ENCODE data around the gene TREML2. TPM values are rescaled to one million over a fixed set of nuclear protein-coding genes. Genes with fewer than 3 reads are reported as not detected.

TREML2 gene
- total and polyA plus RNA-seq, 2 of the 8 experiments (the other 6 are each of a cell fraction or from before 2014, with no cell fraction given), result 0.09 to 0.18 TPM

- H3K56ac ChIP-seq (replicated peaks; ENCODE audit: insufficient read length, low read depth, low read length), result no peak overlapping the region
- H4K8ac ChIP-seq (ENCODE audit: extremely low read depth, insufficient read depth, low read length), result 0 out of 2 replicates have a peak overlapping the region, but pooled peaks have one; percentile 7
- H3K23me2 ChIP-seq (ENCODE audit: low read depth, low read length), result no peaks in the 10 kb centered on the region
- DNase-seq (ENCODE audit: low read depth in 1 of 2, low spot score in 2 of 2), result peak in 1 of 2 experiments; percentile 87
- no peaks in the 10 kb centered on the region for H4K20me1 ChIP-seq (replicated peaks in 1 of 2; ENCODE audit: control insufficient read depth in 1 of 2, insufficient read depth in 2 of 2, low read length in 2 of 2)
- no peaks in the 10 kb centered on the region for H3K79me1 ChIP-seq (ENCODE audit: low read depth, low read length)
- no peaks in the 10 kb centered on the region for H3K27me3 ChIP-seq (replicated peaks in 1 of 4; ENCODE audit: control insufficient read depth in 3 of 4, extremely low read depth in 1 of 4, insufficient read depth in 3 of 4, low read length in 3 of 4)
- no peaks in the 10 kb centered on the region for H3K36me3 ChIP-seq (ENCODE audit: control insufficient read depth in 2 of 4, insufficient read depth in 4 of 4, low read length in 3 of 4)
- H4K91ac ChIP-seq (replicated peaks; ENCODE audit: insufficient read length, low read length), result no peak overlapping the region
- H3K4me2 ChIP-seq (ENCODE audit: insufficient read depth in 1 of 2, low read depth in 2 of 2, low read length in 2 of 2), result no peak overlapping the region
- H2AFZ ChIP-seq (ENCODE audit: low read length), result peak overlapping the region; percentile 93
- ChIA-PET POLR2A (ENCODE audit: partially characterized antibody) (interaction anchor here (1.2 kb wide), 1 partner anchor 38 kb away, joined by 3 read pairs; no protein-coding TSS in a partner anchor), CTCF (ENCODE audit: partially characterized antibody) (interaction anchor here (0.7 to 6.2 kb wide), 38 partner anchors 10 to 411 kb away, joined by 3 to 51 read pairs (median 5); partner anchors contain the start of genes TREM1, TREM2, TREML2 and TREML4)
- H3K4ac ChIP-seq (replicated peaks; ENCODE audit: insufficient read length, low read depth, low read length), result no peak overlapping the region
- H3K18ac ChIP-seq (ENCODE audit: extremely low read depth, low read length), result 0 out of 2 replicates have a peak overlapping the region, but pooled peaks have one; percentile 62
- H3K9ac ChIP-seq (replicated peaks in 1 of 4; ENCODE audit: extremely low read depth in 1 of 4, low read depth in 3 of 4, low read length in 3 of 4), result no peak overlapping the region
- no peak overlapping the region for H2BK5ac ChIP-seq (ENCODE audit: low read depth, low read length)
- no peak overlapping the region for H4K5ac ChIP-seq (ENCODE audit: insufficient read length, low read depth, low read length)
- 37% methylated on average over 4 of the region's 6 CpGs; no CpG with 5 or more reads in 1 of the 2 experiments for WGBS, 2 experiments (ENCODE audit: extremely low coverage in 1 of 2, insufficient coverage in 1 of 2, insufficient read length in 1 of 2, insufficient replicate concordance in 2 of 2, low coverage in 1 of 2, low lambda C conversion rate in 2 of 2, missing lambda C conversion rate in 1 of 2)
- no peak overlapping the region for H3K4me3 ChIP-seq (ENCODE audit: extremely low read depth in 1 of 4, insufficient read depth in 2 of 4, low read depth in 3 of 4, low read length in 4 of 4)
- H2BK20ac ChIP-seq (ENCODE audit: low read length), result no peak overlapping the region
- TF ChIP-seq ATF3 (IDR thresholded peaks at IDR 0.05; ENCODE audit: insufficient read depth, low read depth, low read length), result no peak
- TF ChIP-seq EP300 (IDR thresholded peaks at IDR 0.05; ENCODE audit: borderline replicate concordance in 1 of 2, low read depth in 2 of 2, low read length in 2 of 2), result no peak
- TF ChIP-seq CTCF (IDR thresholded peaks at IDR 0.05; ENCODE audit: control extremely low read depth in 1 of 3, insufficient read depth in 1 of 3, low read depth in 1 of 3, low read length in 3 of 3), result peak; percentile 88 to 92 (median 88)
- TF ChIP-seq CHD2 (IDR thresholded peaks at IDR 0.05; ENCODE audit: low read length), result no peak
- peak; percentile 55 to 71 for TF ChIP-seq RAD21 (IDR thresholded peaks at IDR 0.05 in 1 of 2, conservative IDR thresholded peaks at IDR 0.05 in 1 of 2; ENCODE audit: low read depth in 2 of 2, low read length in 2 of 2)
- TF ChIP-seq, protein P1, sequence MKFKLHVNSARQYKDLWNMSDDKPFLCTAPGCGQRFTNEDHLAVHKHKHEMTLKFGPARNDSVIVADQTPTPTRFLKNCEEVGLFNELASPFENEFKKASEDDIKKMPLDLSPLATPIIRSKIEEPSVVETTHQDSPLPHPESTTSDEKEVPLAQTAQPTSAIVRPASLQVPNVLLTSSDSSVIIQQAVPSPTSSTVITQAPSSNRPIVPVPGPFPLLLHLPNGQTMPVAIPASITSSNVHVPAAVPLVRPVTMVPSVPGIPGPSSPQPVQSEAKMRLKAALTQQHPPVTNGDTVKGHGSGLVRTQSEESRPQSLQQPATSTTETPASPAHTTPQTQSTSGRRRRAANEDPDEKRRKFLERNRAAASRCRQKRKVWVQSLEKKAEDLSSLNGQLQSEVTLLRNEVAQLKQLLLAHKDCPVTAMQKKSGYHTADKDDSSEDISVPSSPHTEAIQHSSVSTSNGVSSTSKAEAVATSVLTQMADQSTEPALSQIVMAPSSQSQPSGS (IDR thresholded peaks at IDR 0.05; ENCODE audit: low read length), result no peak
- TF ChIP-seq MAFK (IDR thresholded peaks at IDR 0.05; ENCODE audit: low read depth, low read length), result no peak
- no peak overlapping the region for H3K14ac ChIP-seq (ENCODE audit: insufficient read length)
- no peak overlapping the region for H2BK15ac ChIP-seq (ENCODE audit: low read length)
- H3K4me1 ChIP-seq (replicated peaks in 1 of 4; ENCODE audit: control insufficient read depth in 3 of 4, insufficient read depth in 4 of 4, low read length in 3 of 4), result no peaks in the 10 kb centered on the region; a peak in 1 of 7 replicates
- peaks cover 5 to 16% of the 10 kb centered on the region in 2 experiments; a peak in 3 of 4 replicates for H3K9me3 ChIP-seq (ENCODE audit: insufficient read depth in 2 of 2, low read depth in 1 of 2, low read length in 1 of 2)
- no peak overlapping the region for H3K27ac ChIP-seq (ENCODE audit: low read depth, low read length)
- H2AK5ac ChIP-seq (ENCODE audit: low read depth, low read length), result no peak overlapping the region
- no peak overlapping the region for H2BK120ac ChIP-seq (replicated peaks; ENCODE audit: low read depth, low read length)
- H3K23ac ChIP-seq (ENCODE audit: insufficient read length), result no peak overlapping the region
- FAIRE-seq, result no peak
- no peak overlapping the region for H2BK12ac ChIP-seq (ENCODE audit: low read depth, low read length)
- H3K79me2 ChIP-seq (ENCODE audit: control insufficient read depth in 1 of 2, insufficient read depth in 2 of 2, low read length in 2 of 2), result no peaks in the 10 kb centered on the region
These were observed 9.4 kb downstream of the TREML2 start for GRCh38 chr6:41191569-41191968.
